ENCODE measurements around the gene SSUH2.

SSUH2 gene

GRCh38 chr3:8625991-8626390 lies 18.6 kb downstream of the SSUH2 start:
- H3K4me3 ChIP-seq (ENCODE audit: low read depth, low read length) = no peak overlapping the region
- no peak for DNase-seq (ENCODE audit: low read depth)
- no peak for TF ChIP-seq CTCF (IDR thresholded peaks at IDR 0.05; ENCODE audit: control insufficient read depth, extremely low read depth, insufficient read depth)

- no peak for TF ChIP-seq CTCF (IDR thresholded peaks at IDR 0.05; ENCODE audit: control insufficient read depth, extremely low read depth, insufficient read depth)
- no peak overlapping the region for H3K4me3 ChIP-seq (ENCODE audit: low read depth, low read length)
- DNase-seq (ENCODE audit: low read depth) = no peak
Observed at GRCh38 chr3:8624612-8625011, 20.0 kb downstream of the SSUH2 start.

GRCh38 chr3:8623741-8624140 lies 20.9 kb downstream of the SSUH2 start:
- H3K4me3 ChIP-seq (ENCODE audit: low read depth, low read length) = no peak overlapping the region
- TF ChIP-seq CTCF (IDR thresholded peaks at IDR 0.05; ENCODE audit: control insufficient read depth, extremely low read depth, insufficient read depth) = no peak
- DNase-seq (ENCODE audit: low read depth) = no peak

GRCh38 chr3:8622873-8623691 lies 21.5 kb downstream of the SSUH2 start:
- TF ChIP-seq CTCF (IDR thresholded peaks at IDR 0.05; ENCODE audit: control insufficient read depth, extremely low read depth, insufficient read depth) = peak; percentile 92
- DNase-seq (ENCODE audit: low read depth) = no peak
- no peak overlapping the region for H3K4me3 ChIP-seq (ENCODE audit: low read depth, low read length)

- DNase-seq (ENCODE audit: low read depth) = no peak
- H3K4me3 ChIP-seq (ENCODE audit: low read depth, low read length) = no peak overlapping the region
- TF ChIP-seq CTCF (IDR thresholded peaks at IDR 0.05; ENCODE audit: control insufficient read depth, extremely low read depth, insufficient read depth) = no peak
Observed at GRCh38 chr3:8621872-8622271, 22.7 kb downstream of the SSUH2 start.

GRCh38 chr3:8621141-8621540 lies 23.5 kb downstream of the SSUH2 start:
- H3K4me3 ChIP-seq (ENCODE audit: low read depth, low read length) = no peak overlapping the region
- TF ChIP-seq CTCF (IDR thresholded peaks at IDR 0.05; ENCODE audit: control insufficient read depth, extremely low read depth, insufficient read depth) = no peak
- no peak for DNase-seq (ENCODE audit: low read depth)

GRCh38 chr3:8619548-8619947 lies 25.1 kb downstream of the SSUH2 start:
- peak; percentile 52 for DNase-seq (ENCODE audit: low read depth)
- H3K4me3 ChIP-seq (ENCODE audit: low read depth, low read length) = no peak overlapping the region
- TF ChIP-seq CTCF (IDR thresholded peaks at IDR 0.05; ENCODE audit: control insufficient read depth, extremely low read depth, insufficient read depth) = no peak
